ENCODE measurements around the gene NAT14.

NAT14 gene

GRCh38 chr19:55466241-55466614 lies 18.8 kb upstream of the NAT14 start:
- TF ChIP-seq RAD21 (IDR thresholded peaks at IDR 0.05; ENCODE audit: low read depth) (no peak), CREB1 (IDR thresholded peaks at IDR 0.05; ENCODE audit: low read depth) (no peak), NFIC (IDR thresholded peaks at IDR 0.05) (no peak), EP300 (IDR thresholded peaks at IDR 0.05; ENCODE audit: borderline replicate concordance) (no peak), TAF1 (IDR thresholded peaks at IDR 0.05; ENCODE audit: low read depth) (no peak), MAX (IDR thresholded peaks at IDR 0.05) (no peak), TEAD4 (IDR thresholded peaks at IDR 0.05) (no peak), ZBTB7A (IDR thresholded peaks at IDR 0.05; ENCODE audit: low read depth) (no peak), FOXM1 (IDR thresholded peaks at IDR 0.05; ENCODE audit: borderline replicate concordance, low read depth) (no peak), TCF12 (IDR thresholded peaks at IDR 0.05; ENCODE audit: low read depth) (no peak)

GRCh38 chr19:55467236-55468053 lies 17.5 kb upstream of the NAT14 start:
- TF ChIP-seq CEBPB (IDR thresholded peaks at IDR 0.05) = no peak
- TF ChIP-seq TAF1 (IDR thresholded peaks at IDR 0.05; ENCODE audit: low read depth) = no peak
- TF ChIP-seq USF1 (IDR thresholded peaks at IDR 0.05) = no peak
- no peak for TF ChIP-seq TCF12 (IDR thresholded peaks at IDR 0.05; ENCODE audit: low read depth)
- TF ChIP-seq MAX (IDR thresholded peaks at IDR 0.05) = no peak
- no peak for TF ChIP-seq CREB1 (IDR thresholded peaks at IDR 0.05; ENCODE audit: low read depth)
- no peak for TF ChIP-seq TEAD4 (IDR thresholded peaks at IDR 0.05)
- peak; percentile 58; the same call in 1 of the 2 replicates for TF ChIP-seq RAD21 (IDR thresholded peaks at IDR 0.05; ENCODE audit: low read depth)
- TF ChIP-seq REST (IDR thresholded peaks at IDR 0.05; ENCODE audit: low read depth) = no peak

GRCh38 chr19:55468054-55468393 lies 17.0 kb upstream of the NAT14 start:
- TF ChIP-seq TAF1 (IDR thresholded peaks at IDR 0.05; ENCODE audit: low read depth) = no peak
- TF ChIP-seq TCF12 (IDR thresholded peaks at IDR 0.05; ENCODE audit: low read depth) = no peak
- TF ChIP-seq CREB1 (IDR thresholded peaks at IDR 0.05; ENCODE audit: low read depth) = no peak
- no peak for TF ChIP-seq YY1 (IDR thresholded peaks at IDR 0.05; ENCODE audit: low read depth)
- TF ChIP-seq FOXM1 (IDR thresholded peaks at IDR 0.05; ENCODE audit: borderline replicate concordance, low read depth) = no peak
- no peak for TF ChIP-seq EP300 (IDR thresholded peaks at IDR 0.05; ENCODE audit: borderline replicate concordance)
- TF ChIP-seq USF1 (IDR thresholded peaks at IDR 0.05) = no peak
- TF ChIP-seq RAD21 (IDR thresholded peaks at IDR 0.05; ENCODE audit: low read depth) = no peak
- TF ChIP-seq CEBPB (IDR thresholded peaks at IDR 0.05) = no peak
- no peak for TF ChIP-seq TEAD4 (IDR thresholded peaks at IDR 0.05)
- no peak for TF ChIP-seq MAX (IDR thresholded peaks at IDR 0.05)
- no peak for TF ChIP-seq REST (IDR thresholded peaks at IDR 0.05; ENCODE audit: low read depth)
- no peak for TF ChIP-seq ZBTB7A (IDR thresholded peaks at IDR 0.05; ENCODE audit: low read depth)
- TF ChIP-seq NFIC (IDR thresholded peaks at IDR 0.05) = no peak
- TF ChIP-seq EGR1 (IDR thresholded peaks at IDR 0.05) = no peak

GRCh38 chr19:55471266-55471665 lies 13.7 kb upstream of the NAT14 start:
- no peak for TF ChIP-seq MAX (IDR thresholded peaks at IDR 0.05)

GRCh38 chr19:55472463-55472862 lies 12.5 kb upstream of the NAT14 start:
- TF ChIP-seq TEAD4 (IDR thresholded peaks at IDR 0.05) (peak; percentile 56), ZBTB7A (IDR thresholded peaks at IDR 0.05; ENCODE audit: low read depth) (no peak)

All from Ishikawa (cell line).